ENCODE data around the gene VCL.

DNA sequence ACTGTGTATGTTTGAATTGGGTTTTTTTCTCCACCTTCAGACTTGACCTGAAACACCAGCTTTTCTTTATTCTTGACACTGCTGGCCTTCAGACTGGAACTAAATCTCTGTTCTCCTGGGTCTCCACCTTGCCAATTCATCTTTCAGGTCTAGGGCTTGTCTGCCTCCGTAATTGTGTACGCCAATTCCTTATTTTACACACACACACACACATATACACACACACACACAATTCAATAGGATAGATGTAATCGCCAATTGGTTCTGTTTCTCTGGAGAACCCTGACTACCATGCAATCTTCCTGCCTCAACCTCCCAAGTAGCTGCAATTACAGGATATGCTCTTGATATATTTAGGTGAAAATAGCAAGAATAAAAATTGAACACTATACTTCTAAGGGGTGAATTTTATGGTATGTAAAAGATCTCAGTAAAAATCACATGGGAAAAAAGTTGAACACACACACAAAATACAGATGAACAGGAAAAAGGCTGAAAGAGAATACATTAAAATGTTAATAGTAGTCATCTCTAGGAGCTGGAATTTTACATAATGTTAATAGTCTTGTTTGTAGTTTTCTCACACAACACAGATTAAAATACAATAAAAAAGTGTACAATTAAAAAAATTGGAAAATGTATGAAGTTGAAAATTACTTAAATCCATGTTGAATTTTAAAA lies 6.6 kb upstream of the VCL start:
- TF ChIP-seq, protein P1, sequence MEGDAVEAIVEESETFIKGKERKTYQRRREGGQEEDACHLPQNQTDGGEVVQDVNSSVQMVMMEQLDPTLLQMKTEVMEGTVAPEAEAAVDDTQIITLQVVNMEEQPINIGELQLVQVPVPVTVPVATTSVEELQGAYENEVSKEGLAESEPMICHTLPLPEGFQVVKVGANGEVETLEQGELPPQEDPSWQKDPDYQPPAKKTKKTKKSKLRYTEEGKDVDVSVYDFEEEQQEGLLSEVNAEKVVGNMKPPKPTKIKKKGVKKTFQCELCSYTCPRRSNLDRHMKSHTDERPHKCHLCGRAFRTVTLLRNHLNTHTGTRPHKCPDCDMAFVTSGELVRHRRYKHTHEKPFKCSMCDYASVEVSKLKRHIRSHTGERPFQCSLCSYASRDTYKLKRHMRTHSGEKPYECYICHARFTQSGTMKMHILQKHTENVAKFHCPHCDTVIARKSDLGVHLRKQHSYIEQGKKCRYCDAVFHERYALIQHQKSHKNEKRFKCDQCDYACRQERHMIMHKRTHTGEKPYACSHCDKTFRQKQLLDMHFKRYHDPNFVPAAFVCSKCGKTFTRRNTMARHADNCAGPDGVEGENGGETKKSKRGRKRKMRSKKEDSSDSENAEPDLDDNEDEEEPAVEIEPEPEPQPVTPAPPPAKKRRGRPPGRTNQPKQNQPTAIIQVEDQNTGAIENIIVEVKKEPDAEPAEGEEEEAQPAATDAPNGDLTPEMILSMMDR (IDR thresholded peaks at IDR 0.05) = no peak
- TF ChIP-seq EP300 (IDR thresholded peaks at IDR 0.05) = no peak

Measured in upper lobe of left lung (tissue), 4 donors.